ENCODE data around the gene MECR.

MECR gene

DNA sequence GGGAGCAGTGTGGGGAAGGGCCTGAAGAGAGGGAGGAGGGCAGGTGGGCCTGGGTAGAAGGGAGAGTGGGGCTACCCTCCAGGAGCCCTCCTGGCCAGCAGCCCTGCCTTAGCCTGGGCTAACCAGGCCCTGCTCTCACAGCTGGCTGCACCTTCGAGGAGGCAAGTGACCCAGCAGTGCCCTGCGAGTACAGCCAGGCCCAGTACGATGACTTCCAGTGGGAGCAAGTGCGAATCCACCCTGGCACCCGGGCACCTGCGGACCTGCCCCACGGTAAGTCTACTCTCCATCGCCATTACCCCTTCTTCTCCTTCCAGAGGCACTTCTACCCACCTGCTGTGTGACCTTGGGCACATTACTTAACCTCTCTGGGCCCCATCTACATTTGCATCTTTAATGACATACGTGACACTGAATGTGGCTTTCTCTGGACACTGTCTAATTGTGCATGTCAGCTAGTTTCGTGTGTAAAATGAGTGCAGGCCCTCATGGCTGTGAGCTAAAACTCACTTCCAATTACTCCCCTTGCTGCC is 24.5 kb upstream of the MECR start:
- DNase-seq = no peak

DNA sequence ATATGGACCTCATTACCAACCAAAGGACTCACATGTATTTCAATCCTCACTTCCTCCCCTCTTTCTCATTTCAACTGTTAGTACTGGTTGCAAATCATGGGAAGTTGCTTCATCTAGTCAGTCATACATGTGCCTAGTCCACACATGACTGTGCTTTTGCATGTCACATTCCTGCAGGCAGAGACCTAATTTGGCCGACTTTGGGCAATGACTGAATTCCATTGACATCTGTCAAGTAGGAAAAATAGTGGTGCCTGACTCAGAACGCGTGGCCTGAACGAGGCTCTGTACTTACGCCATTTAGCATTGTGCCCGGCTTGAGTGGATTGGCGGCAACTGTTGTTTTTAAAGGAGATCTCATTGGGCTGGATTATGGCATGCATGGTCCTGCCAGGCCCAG is 23.6 kb upstream of the MECR start:
- DNase-seq = no peak

DNA sequence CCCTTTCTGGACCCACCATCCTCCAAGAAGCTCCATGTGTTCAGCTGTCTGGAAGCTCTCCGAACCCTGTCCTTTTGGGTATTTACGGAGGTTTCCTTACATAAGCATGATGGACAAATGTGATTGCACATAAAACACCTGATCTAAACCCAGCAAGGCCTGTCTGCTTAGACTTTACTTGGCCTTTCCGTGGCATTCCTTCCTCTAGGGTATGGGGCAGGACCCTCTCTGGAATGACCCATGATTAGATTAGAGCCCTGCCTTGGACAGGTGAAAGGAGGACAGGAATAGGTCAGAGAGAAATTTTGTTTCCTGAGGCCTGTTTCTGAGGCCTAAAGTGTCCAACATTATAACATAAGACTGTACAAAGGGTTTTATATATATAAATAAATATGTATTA is 22.4 kb upstream of the MECR start:
- no peak for DNase-seq

DNA sequence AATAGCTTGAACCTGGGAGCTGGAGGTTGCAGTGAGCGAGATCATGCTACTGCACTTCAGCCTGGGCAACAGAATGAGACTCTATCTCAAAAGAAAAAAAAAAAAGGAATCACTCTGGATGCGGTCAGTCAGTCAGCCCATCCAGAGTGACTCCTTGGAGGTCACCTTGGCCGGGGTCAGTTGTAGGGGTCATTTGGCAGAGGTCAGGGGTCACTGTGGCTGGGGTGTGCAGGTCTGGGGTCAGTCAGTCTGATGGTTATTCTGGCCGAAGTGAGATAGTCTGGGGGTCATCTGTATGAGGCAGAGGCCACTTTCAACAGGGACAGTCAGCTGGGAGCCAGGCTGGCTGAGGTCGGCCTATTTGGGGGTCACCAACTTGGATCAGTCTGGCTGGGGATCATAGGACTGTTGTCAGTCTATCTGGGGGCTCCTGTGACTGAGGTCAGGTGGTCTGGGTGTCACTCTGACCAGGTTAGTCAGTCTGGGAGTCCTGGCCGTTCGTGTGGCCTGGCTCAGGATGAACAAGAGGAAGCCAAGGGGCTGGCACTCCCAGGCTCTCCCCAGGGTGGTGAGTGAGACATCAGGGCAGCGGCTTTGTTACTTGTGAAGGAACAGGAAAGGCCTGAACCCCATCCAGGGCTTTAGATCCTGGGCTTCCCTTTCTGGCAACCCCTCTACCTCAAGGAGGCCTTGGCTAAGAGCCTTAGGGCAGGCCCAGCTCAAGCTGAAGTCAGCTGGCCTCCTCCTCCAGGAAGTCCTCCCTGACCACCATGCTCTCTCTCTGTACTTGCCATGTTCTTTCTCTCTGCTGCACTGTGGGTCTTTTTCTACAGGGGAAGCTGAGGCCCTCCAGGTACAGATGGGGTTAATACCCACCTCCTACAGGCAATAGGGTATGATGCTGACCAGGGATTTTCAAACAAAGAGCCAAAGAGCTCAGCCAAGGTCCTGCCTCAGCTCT is 20.7 kb upstream of the MECR start:
- DNase-seq = no peak

DNA sequence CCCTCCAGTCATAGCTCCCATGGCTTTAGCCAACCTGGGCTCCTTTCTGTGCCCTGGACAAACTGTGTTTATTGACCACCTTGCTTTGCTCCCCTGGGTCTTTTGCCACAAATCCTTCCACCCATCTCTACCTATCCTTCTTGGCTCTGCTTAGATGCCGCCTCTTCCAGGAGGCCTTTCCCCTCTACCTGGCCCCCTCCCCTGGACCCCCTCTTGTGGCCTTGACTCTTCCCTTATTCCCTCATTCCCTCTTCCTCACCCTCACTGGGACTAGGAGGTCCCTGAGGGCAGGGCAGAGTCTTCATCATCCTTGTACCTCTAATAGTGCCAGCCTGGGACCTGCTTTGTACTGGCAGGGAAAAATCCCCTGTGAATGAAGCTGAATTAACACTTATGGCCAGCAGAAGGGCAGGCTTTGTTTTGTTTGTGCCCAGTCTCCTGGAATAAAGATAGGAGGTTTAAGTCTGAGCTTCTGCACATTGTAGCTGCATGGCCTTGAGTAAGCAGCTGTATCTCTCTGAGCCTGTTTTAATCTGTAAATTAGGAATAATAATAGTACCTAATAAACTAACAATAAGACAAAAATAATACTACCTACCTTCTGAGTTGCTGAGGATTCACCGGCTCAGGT is 19.3 kb upstream of the MECR start:
- no peak for DNase-seq

DNA sequence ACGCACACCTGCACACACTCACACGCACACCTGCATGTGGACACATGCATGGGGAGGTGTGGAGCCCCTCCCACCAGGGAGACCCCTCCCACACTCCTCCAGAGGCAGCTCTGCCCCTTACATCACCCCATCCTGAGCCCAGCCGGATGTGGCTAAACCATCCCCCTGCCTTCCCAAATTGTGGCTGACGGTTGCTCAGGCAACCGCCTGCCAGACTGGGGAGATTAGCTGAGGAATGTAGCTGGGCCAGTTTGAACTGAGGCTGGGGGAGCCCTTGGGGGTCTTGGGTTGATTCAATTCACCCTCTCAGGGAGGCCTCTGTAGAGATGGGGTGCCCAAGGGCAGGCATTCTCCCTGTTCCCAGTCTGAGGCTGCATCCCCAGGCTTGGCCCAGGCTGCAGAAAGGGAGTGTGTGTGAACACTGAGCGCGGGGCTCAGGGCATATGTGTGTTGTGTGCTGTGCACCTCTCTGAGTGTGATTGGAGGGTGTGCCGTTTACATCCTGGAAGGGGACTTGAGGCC is 18.5 kb upstream of the MECR start:
- no peak for DNase-seq

DNA sequence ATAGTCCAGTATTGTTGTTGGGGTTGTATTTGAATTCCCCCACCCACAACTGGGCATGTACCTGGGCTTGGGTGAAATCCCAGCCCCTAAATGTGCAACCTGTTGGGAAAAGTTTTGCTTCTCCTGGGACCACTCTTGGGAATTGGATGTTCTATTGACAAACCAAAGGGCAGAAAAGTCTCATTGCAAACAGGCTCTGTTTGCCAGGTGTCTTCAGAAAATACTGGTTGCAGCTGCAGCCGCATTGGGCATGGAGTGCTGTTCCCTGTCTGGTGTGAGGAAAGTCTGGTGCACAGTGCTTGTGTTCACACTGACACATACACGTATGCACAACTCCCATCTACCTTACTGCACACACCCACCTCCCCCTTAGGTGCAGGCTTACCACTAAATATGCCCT is 17.7 kb upstream of the MECR start:
- no peak for DNase-seq

DNA sequence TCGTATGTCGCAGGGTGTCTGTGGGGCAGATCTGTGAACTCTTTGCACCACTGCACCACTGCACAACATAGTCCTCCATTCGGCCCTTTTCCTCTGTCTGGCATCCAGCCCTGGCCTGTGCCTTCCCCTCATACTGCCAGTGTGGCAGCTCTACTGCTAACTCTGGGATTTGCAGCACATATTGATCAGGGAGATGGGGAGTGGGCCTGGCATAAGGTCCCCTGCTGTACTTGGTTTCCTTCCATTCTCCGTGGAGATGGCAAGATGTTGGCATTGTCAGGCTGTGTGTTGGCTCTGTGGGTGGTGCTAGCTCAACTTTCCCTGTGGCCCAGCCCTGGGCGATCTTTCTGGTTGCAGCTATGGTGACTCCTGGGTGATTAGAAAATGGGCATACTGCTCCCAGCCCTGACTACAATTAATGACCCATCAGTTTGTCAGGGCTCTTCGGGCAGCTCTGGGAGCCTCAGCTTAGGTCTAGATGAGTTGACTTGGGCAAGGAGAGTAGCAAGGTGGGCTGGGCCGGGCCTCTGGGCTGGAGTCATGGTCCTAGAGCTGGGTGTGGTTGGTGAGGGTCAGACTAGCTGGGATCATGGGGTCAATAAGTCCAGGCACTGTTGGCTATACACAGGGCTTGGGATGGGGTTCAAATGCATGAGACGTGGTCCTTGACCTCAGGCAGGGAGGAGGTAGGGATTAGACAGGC is 17.0 kb upstream of the MECR start:
- DNase-seq = no peak

DNA sequence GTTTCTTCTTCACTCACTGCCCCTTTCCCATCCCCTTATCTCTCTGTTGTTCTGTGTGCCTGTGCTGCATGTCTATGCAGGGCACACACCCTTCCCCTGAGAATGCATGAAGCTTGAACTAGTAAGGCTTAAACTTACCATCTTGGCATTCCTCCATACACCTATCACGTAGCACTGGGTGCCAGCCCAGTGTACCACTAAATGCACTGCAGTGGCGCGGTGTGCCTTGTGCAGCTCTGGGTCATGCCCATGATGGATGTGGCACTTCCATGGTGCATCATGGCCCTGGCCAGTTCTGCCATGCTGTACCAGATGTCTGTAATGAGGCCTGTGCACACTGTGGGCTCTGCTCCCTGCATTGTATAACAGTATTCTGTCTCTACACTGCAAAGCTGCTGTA is 16.3 kb upstream of the MECR start:
- no peak for DNase-seq

DNA sequence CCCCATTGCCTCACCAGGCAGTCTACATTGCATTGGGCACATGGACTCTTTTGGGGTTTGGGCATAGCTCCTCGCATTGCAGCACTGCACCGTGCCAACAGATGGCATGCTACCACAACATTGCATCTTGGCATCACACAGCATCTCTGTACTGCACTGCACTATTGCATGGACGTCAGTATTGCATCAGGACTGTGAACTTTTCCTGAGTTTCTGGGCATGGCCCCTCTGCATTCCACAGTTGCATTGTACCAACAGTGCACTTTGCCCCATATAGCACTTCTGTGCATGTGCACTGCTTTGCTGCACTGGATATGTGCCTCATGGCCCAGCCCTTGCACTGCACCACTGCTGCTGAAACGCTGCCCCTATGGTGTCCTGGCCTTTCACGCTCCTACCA is 15.1 kb upstream of the MECR start:
- DNase-seq = peak; percentile 48

DNA sequence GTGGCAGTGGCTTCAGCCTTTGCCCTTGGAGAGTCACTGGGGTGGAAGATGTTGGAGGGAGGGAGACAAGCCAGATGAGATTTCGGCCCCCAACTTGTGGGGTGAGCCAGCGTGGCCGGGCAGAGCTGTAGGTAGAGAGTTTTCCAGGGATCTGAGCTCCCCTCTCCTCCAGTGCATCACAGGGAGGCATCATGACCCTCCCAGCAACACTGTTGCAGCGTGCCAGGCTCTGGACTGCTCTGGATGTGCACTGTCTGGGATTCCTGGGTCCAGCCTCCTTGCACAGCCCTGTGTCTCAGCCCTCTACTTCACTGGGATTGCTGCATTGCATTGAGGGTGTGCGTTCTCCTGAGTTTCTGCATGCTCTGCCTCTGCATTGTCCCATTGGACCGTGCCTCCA is 14.5 kb upstream of the MECR start:
- DNase-seq = no peak

DNA sequence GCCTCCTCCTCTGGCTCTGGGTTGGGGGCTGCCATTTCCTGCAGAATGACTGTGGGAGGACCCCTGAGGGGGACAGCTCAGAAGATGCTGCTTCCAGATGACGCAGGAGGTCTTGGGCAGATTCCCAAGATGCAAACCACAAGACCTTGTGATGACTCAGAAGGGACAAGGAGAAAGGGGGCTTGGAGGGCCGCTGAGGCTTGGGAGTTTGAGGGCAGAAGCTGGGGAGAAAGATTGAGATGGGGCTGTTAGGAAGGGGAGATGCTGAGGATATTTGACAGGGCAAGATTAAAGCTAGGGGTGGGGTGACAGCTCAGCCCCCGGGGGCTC is 13.1 kb upstream of the MECR start:
- no peak for DNase-seq

DNA sequence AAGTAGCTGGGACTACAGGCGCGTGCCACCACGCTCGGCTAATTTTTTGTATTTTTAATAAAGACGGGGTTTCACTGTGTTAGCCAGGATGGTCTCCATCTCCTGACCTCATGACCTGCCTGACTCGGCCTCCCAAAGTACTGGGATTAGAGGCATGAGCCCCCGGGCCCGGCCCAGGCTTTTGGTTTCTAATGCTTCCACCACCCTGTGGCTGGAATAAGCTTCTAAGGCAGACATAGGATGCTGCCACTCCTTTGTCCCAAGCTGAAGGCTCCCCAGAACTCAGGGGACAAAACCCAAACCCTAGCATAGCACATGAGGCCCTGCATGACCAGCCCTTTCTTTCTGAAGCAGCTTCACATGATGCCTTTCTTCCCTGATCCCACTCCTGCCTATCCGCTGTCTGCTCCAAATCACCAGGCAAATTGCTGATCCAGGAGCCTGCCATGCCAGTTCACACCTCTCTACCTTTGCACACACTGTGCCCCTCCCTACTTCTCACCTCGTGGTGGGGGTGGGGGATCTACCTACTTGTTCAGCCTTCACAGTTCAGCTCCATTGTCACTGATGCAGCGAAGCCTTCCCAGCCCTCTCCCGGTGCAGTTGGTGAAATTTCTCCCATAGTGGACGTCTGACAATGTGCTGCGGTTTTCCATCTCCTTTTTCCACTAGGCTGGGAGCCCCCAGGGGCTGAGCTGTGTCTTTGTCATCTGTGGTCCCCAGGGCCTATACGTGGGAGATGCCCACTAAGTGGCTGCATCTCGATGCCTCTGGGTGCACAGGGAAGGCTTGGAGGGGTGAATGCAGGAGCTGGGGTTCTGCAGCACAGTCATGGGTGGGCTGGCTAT is 12.5 kb upstream of the MECR start:
- DNase-seq = no peak

DNA sequence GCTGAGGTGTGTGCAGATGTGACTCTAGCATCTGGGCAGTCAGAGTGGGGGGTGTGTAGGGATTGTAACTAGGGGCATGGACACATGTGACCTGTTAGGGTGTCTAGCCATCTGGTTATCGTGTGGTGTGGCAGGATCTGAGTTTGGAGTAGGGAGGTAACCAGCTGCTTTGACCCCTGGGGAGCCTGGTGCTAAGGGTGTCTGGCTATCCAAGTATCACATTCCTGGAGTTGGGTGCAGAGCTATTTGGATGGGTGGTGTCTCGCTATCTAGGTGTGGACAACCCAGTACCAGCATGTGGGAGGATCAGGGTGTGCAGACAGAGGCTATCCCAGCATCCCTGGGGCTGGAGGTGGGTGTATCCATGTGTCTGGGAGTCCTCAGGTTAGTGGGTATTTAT is 10.3 kb upstream of the MECR start:
- no peak for DNase-seq

DNA sequence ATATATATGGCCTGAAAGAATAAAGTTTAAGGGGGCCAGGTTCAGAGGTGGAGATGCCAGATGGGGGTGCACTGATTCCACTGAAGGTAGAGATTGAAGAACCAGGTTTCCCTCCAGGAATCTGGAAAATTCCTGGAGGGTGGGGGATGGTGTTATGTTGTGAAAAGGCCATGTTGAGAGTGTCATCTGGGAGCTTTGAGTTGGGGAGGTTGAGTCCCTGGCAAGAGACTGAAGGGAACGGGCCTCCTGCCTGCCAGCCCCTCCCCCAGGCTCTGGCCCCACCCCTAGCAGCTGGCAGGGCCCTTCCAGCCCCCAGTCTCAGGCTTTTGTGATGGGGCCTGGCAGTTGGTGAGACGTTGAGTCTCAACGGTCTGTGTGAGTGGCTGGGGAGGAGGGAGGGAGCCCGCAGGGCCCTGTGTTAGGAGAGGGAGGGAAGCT is 9.7 kb upstream of the MECR start:
- no peak for DNase-seq

DNA sequence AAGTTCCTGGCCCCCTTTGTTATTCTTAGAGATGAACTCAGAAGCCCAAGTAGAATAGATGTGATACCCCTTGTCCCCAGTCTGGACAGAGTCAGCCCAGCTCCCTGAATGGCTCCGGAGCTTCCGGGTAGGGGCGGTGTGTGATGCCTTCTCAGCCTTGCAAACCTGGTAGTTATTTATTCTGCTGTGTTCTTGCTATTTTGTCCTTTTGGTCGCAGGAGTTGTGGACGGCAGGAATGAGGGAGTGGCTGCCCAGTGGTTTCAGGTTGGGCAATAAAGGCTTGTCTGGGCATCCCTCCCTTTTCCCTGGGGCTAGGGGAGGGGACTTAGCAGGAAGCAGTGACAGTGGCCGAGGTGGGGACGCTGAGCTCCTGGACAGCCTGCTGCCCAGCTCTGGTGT is 8.4 kb upstream of the MECR start:
- DNase-seq = no peak

DNA sequence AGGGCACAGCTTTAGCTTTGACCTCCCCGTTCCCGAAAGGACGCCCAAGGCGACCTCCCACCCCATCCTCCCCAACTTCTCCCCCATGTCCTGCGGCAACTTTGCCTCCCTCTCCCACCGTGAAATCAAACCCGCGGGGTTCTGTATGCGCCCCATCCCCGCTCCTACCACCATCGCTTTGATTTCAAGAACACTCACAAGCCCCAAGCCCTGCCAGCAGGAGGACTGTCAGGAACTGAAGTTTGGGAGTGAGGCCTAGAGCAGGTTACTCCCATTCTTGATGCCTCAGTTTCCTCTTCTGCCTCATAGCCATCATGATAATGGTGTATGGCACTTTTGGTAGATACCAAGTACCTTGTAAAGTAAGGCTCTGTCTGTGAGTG is 7.9 kb upstream of the MECR start:
- DNase-seq = no peak

DNA sequence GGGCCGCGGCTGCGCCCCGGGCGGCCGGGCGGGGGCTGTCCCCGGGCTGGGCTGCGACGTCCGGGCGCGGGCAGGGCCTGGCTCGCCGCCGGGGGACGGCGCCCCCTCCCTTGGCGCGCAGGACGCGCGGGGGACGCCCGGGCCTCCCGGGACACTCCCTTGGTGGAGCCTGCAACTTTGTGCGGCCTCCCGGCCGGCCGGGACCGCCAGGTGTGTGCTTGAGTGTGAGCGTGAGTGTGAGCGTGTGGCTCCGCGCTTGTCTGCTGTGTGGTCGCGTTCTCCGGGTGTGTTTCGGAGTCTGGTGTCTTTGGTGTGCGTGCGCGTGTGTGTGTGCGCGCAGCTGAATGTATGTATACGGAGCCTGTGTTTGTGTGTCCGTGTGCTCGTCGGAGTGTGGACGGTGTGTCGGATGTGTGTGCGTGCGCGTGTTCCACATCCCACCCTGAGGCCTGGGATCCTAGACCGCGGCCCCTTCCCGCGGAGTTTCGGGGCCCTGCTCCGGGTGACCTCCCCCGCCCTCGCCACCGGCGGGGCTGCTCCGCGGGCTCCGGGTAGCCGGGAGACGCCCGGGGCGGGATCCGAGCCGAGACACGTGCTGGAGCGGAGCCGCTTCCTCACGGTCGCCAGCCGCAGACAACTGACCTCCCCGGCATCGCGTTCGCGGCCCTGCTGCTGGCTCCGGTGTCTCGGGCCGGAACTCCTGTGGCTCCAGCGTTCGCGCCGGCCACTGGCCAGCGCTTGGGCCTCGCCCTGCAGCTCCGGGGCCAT is 7.3 kb upstream of the MECR start:
- no peak for DNase-seq

DNA sequence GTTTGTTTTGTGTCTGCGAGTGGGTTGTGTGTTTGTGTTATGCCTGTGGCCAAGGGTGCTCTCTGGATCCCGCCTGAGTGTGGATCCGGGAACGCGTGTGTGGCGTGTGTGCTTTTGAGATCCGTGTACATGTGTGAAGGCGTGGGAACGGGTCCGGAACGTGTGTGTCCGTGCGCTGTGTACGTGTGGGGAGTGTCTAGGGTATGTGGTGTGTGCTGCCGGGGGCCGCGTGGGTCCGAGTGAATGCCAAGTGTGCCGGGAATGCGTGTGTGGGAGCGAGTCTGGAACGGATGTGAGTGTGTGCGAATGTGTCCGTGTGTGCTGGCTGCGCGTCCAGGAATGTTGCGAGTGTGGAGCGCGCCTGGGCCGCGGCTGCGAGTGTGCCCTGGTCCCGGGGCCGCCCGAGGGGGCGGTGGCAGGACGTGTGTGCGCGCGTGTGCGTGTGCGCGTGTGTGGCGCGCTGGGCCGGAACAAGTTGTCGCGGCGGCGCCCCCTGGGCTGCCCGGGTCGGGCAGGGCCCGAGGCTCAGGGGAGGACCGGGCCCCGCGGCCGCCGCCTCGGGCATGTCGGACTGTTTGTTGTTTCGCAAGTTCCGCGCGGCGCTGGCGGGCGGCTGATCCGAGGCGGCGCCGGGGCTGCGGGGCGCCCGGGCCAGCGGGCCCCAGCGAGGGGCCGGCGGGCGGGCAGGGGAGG is 6.5 kb upstream of the MECR start:
- DNase-seq = no peak

DNA sequence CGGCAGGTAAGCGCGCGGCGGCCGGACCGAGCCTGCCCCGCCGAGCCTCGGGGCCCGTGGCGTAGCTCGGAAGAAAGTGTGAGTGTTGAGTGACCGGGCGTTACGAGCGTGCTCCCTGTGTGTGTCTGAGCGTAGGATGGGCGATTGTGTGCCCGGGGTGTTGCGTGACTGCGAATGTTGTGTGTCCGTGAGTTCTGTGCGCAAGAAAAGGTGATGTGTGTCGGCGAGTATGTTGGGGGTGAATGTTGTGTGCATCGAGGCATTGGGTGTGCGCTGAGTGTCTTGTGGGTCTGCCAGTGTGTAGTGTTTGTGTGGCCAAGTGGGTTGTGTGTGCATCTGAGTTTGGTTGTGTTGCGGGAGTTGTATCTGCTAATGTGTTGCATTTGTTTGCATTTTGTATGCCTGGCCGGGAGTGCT is 6.0 kb upstream of the MECR start:
- DNase-seq = no peak

Measured in hematopoietic multipotent progenitor cell treated with erythropoietin and hydrocortisone succinate and interleukin-3 and kit ligand, for 6 days (in vitro differentiated cells).